ENCODE results near the gene HDC.

Gene HDC

GRCh38 chr15:50265620-50266019 lies at the start of gene HDC:
HDC (minus strand) TSS chr15:50265726; CDS start chr15:50265623, 103 bp downstream.
- no peak for DNase-seq (ENCODE audit: low read depth)

- no peak for DNase-seq (ENCODE audit: low read depth)
These were observed 47.1 kb upstream of the HDC start for GRCh38 chr15:50312636-50313035.

DNA sequence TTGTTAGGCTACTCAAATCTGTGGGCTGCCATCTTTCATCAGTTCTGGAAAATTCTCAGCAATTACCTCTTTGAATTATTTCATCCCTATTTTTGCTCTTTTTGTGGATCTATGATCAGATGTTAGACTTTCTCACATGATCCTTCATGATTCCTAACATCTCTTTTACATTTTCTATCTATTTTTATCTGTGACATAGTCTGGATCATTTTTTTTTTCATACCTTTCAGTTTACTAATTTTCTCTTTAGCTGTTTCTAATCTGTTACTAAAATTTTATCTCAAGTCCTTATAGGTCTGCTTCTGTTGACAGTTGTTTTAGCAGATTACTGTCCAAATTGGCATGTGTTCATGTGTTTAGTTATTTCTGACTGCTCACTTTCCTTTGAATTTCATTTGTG lies 42.3 kb upstream of the HDC start:
- DNase-seq (ENCODE audit: low read depth) = no peak

DNA sequence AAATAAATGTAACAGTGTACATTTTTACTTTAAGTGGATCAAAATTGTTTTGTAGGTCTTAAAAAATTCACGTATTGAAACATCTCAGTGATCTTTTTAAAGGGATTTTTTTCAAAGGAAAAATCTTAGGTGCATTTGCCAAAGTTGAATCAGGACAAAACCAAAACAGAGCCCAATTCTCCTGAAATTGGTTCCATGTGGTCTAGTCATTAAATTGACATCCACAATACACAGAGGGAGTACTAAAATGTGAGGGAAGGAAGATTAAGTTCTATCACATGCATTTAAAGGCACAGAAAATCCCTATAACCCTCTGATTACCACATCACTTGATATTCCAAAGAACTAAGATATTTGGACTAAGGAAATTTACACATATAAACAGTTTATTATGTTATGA lies 39.3 kb upstream of the HDC start:
- no peak for DNase-seq (ENCODE audit: low read depth)

DNA sequence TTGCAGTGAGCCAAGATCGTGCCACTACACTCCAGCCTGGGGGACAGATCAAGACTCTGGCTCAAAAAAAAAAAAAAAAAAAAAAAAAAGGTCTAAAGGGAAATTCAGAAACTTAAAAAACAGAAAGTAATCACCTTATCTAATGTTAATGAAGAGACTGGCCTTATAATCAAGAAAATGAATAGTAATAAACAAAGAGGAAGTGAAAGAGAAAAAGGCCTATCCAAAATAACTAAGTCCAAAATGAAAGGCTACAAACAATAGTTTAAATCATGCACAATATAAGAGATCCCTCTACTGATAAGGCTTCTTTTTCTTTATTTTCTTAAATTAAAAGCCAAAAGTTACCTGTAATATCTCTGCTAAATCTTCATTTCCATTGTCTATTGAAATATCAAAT lies 37.1 kb upstream of the HDC start:
- DNase-seq (ENCODE audit: low read depth) = no peak

- DNase-seq (ENCODE audit: low read depth) = no peak
These were observed 32.8 kb upstream of the HDC start for GRCh38 chr15:50298340-50298739.

DNA sequence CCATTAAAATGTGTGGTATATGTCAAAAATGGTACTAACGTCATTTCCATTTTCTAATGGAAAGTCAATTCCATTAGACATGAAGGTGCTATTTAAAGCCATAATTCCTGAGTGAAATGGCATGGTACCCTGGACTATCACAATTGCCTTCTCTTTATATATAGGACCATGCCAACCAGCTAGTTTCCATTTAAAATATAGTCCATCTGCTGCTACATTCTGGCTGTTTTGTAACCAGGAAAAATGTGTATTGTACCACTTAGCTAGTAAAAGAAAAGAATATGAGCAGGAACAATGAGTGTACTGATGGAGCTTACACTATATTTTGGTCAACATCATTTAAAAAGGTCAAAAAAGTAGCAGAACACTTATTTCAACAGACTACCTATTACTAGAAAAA lies 30.4 kb upstream of the HDC start:
- DNase-seq (ENCODE audit: low read depth) = no peak

DNA sequence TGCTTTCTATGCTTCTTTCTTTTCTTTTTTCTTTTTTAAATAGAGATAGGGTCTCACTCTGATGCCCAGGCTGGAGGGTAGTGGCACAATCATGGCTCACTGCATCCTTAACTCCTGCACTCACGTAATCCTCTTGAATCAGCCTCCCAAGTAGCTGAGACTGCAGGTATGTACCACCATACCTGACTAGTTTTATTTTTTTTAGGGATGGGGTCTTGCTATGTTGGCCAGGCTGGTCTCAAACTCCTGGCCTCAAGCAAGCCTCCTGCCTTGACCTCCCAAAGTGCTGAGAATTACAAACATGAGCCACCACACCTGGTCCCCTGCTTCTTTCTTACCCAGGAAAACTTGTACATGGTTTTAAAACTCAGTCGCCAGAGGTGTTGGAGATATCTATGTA lies 24.2 kb upstream of the HDC start:
- DNase-seq (ENCODE audit: low read depth) = no peak

DNA sequence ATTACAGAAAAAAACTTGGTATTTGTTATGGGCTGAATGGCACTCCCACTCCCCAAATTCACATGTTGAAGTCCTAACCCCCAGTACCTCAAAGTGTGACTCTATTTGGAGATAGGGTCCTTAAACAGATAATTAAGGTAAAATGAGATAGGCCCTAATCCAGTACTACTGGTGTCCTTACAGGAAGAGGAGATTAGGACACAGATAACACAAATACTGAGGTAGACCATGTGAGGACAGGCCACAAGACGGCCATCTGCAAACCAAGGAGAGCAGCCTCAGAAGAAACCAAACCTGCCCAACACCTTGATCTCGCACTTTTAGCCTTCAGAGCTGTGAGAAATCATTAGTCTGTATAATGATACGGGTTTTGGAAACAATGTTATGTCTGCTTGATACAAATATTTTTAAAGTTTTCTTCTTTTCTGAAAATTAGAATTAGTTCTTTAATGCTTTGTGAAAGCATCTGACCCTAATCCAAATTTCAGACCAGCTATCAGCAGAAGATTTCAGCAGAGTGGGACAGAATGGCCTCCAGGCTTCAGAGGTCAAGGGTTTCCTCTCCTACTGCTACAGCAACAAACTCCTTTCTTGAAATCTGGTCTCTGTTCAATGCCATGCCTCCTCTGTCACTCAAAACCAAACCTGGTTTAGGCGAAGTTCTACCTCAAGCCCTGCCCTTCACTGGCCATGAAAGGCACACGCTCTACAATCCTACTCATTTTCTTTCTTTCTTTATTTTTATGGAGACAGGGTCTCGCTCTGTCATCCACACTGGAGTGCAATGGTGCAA lies 22.0 kb upstream of the HDC start:
- no peak for DNase-seq (ENCODE audit: low read depth)

- no peak for DNase-seq (ENCODE audit: low read depth)
These were observed 15.9 kb upstream of the HDC start for GRCh38 chr15:50281427-50281826.

DNA sequence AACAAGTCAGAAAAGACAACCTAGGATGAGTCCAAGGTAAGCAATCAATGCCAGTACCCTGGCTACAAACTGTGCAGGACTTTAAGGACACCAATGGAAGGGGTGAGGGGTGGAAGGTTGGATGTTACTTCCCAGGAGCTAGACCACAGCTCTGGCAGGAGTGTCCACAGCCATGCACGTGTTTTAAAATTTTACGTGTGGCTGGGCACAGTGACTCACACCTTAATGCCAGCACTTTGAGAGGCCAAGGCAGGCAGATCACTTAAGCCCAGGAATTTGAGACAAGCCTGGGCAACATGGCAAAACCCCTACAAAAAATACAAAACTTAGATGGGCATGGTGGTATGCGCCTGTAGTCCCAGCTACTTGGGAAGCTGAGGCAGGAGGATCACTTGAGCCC lies 14.7 kb upstream of the HDC start:
- DNase-seq (ENCODE audit: low read depth) = no peak

GRCh38 chr15:50278496-50278895 lies 13.0 kb upstream of the HDC start:
- no peak for DNase-seq (ENCODE audit: low read depth)

GRCh38 chr15:50277370-50277769 lies 11.8 kb upstream of the HDC start:
- no peak for DNase-seq (ENCODE audit: low read depth)

- DNase-seq (ENCODE audit: low read depth) = no peak
These were observed 10.4 kb upstream of the HDC start for GRCh38 chr15:50275908-50276307.

GRCh38 chr15:50275091-50275490 lies 9.6 kb upstream of the HDC start:
- no peak for DNase-seq (ENCODE audit: low read depth)

DNA sequence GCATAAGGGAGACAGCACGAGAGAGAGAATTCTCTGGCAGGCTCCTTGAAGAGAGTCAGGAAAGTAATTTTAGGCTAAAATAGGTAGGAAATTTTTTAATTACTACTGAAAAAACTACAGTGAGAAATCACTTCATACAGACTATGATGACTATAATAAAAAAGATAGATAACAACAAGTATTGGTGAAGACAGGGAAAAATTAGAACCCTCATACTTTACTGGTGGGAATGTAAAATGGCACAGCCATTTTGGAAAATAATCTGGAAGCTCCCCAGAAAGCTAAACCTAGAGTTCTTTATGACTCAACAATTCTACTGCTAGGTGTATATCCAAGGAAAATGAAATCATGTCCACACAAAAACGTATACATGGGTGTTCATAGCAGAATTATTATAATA lies 2.1 kb upstream of the HDC start:
- DNase-seq (ENCODE audit: low read depth) = no peak

DNA sequence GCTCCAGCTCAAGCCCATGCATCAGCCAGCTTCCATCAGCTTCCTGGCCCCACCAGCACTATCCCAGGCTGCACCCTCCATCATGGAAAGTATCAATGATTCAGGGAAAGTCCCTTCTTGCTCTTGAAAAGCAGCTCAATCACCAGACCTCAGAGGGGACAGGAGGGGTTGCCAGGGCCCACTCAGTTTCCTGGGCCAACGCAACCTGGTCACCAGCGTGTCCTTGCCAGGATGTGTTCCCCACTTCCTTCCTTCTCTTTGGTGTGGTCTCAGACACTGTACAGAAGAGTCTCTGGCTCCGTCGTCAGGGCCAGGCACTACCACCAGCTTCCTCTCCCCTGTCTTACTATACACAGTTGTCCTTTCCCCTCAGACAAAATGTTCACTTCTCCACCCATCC lies 3.0 kb downstream of the HDC start:
- DNase-seq (ENCODE audit: low read depth) = no peak

DNA sequence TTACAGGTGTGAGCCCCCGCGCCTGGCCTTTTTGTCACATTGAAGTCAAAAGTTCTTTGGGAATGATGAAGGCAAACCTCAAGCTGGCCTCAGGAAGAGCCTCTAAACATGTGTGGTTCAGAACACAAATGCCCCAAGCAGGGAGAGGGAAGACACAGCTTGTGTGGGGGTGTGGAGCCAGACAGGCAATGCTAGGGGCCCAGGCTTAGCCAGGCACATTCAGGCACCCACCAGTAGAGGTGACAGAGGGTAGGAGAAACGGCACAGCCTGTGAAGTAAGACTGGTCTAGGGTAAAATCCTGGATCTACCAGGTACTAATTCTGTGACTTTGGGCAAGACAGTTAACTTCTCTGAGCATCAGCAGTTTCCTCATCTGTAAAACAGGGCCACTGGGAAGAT lies 3.5 kb downstream of the HDC start:
- DNase-seq (ENCODE audit: low read depth) = no peak

- DNase-seq (ENCODE audit: low read depth) = no peak
These were observed 4.5 kb downstream of the HDC start for GRCh38 chr15:50260969-50261496.

DNA sequence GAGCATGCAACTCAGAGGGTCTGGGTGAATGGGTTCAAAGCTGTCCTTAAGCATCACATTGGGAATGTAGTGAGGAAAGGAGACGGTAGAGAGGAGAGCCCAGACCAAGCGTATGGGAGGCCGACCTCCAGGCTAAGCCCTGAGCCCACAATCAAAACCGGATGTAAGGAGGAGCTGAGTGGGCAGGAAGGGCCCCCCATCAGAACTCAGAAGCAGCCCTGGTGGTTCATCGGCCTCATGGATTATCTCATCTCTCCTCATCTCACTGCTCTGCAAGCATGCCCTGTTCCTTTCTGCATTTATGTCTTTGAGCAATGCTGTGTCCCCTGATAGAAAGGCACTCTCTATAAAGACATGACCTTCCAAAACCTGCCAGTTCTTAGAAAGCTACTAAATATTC lies 6.2 kb downstream of the HDC start:
- no peak for DNase-seq (ENCODE audit: low read depth)

DNA sequence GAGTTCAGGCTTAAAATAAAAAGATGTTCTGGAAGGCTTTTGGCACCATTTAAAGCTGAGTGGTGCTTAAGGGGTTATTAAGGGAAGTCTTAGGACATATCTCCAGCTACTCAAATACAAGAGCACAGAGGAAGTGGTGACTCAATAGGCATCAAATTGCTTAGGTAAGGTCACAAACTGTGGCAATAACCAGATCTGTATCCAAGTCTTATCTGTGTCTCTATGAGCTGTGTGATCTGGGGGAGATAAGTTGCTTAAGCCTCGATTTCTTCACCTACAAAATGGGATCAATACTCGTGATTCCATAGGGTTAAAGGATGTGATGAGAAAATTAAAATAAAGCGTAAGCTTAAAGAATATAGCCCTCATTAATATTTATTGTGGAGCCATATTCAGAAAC lies 7.6 kb downstream of the HDC start:
- peak; percentile 16 for DNase-seq (ENCODE audit: low read depth)

DNA sequence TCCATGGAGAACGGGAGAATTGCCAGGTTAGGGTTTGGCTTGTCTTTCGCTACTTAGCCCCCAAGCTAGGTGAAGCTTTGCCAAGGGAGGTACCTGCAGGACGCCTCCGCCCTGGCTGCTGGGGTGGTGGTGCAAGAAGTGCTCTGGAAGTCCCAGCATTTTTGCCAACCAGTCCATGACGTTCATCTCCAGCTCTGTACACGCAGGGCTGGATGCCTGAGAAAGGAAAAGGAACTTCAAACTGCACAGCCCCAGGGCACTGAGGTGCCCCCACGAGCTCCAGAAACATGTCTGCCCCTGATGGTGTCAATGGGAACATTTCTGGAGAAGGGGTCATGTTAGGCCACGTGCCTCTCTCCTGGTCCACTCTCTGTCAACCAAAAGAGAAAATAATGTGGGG lies 8.2 kb downstream of the HDC start:
- no peak for DNase-seq (ENCODE audit: low read depth)

DNA sequence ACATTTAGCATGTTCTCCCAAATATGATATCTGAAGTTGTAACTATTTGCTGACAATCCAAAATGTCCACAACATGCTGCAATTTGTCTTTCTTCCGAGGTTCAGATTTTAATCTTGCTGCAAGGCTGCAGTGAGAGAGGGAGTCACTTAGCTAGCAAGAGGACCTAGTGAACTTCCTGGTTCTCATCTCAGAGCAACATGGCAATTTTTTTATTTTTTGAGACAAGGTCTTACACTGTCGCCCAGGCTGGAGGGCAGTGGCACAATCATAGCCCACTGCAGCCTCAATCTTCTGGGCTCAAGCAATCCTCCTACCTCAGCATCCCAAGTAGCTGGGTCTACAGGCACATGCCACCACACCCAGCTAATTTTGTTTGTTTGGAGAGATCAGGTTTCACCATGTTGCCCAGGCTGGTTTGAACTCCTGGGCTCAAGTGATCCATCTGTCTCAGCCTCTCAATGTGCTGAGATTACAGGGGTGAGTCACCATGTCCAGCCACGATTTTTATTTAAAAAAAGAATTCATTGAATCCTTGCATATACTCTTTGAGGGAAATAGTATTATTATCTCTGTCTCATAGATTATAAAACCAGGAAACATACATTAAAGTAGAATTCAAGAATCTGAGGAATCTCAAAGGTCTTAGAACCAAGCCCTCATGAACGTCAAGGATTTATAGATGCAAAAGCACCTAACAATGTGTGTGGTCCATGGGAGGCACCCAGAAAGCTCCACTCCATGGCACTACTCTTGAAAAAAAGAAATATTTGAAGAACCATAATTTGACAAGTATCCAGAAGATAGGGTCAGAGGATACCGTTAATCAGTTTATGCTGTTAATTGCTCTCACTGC lies 9.1 kb downstream of the HDC start:
- DNase-seq (ENCODE audit: low read depth) = peak; percentile 31

Data from GM04504 (cell line).